ENCODE measurements around the gene PCDHAC2.

PCDHAC2 gene

GRCh38 chr5:140989254-140990020 lies 23.2 kb downstream of the PCDHAC2 start:
- no peak for DNase-seq

- no peak for DNase-seq
Measured at GRCh38 chr5:140992828-140993227, 26.6 kb downstream of the PCDHAC2 start.

- DNase-seq: no peak
Measured at GRCh38 chr5:140996060-140996459, 29.8 kb downstream of the PCDHAC2 start.

GRCh38 chr5:140998921-140999410 lies 32.7 kb downstream of the PCDHAC2 start:
- no peak for DNase-seq

DNA sequence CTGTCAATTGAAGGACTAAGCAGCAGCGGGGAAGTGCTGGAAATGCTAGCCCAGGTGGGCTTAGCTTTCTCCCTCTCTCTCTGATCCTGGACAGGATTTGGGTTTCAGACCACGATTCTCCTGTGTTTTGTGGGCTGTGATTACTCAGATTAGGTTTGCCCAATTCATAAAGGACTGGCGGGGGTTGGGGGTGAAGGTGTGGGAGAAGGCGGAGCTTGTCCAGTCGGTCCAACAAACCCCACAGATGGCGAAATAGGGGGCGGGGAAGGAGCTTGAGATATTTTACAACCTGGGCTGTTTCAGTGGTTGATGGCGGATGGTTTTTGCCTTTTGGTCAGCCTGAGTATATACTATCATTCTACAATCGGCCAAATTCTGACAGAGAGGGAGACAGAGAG lies 35.2 kb downstream of the PCDHAC2 start:
- no peak for DNase-seq

DNA sequence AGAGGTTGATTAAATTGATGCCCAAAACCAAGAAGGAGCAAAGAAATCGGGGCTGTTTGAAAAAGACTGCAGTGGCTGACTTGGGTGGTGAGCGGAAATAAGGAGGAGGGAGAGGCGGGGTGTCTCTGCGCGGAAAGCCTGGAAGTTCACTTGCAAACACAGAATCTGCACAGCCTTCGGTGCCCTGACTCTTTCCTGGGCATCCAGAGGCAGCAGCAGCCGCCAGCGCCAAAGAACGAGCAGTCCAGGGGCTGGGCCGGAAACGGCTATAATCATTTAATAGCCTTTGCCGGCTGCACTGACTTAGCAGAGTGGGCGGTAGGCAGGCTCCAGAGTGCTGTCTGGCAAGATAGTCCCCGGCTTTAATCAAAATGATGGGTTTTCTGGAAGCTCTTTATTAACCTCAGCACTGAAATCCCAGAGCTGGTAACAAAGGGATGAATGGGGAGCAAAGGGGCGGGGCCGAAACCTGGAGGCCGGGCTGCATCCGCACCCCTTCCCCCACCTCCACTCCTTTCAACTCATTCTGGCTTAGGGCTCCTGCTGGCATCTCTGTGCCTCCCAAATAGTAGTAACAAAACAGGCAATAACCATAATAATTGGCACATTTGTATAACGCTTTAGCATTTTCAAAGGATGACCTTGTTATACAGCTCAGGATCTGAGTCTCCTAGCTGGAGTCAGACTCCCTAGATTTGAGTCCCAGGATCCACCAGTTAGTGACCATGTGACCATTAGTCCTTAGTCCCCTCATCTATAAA lies 35.7 kb downstream of the PCDHAC2 start:
- DNase-seq: no peak

GRCh38 chr5:141002605-141002965 lies 36.3 kb downstream of the PCDHAC2 start:
- DNase-seq: no peak

GRCh38 chr5:141003031-141003430 lies 36.8 kb downstream of the PCDHAC2 start:
- no peak for DNase-seq

DNA sequence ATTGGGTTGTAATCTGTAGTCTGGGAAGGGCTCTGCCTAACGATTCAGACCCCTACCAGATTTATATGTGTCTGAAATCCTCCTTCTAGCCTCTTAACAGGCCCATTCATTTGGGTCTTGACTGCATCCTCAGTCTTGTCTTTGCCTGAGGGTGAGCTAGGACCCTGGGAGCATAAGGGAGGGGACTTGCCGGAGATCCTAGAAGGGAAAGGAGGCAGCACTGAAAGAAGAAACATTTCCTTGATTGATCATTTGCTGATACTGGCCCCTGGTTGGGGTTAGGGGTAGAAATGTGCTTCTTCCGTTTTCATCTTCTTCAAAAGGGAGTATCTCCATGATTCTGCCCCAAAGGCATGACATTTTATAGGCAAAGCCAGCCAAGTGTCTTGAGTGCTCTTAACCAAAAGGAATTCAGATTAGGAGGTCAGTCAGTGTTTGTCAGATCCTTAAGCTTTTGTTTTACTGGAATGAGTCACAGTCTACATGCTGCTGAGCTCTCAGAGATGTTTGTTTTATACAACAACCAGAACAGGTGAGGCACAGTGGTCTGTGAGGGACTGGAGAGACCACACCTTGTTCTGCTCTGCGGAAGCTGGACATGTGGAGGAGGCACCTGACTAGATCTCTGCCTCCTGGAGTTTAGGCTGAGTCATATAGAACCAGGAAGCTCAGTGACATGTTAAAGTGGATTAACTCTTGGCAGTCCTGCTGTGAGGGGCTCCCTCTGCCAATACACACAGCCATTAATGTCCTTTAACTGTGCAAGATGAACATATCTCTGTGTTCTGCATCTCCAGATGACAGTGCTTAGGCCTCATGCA lies 37.7 kb downstream of the PCDHAC2 start:
- DNase-seq: no peak

DNA sequence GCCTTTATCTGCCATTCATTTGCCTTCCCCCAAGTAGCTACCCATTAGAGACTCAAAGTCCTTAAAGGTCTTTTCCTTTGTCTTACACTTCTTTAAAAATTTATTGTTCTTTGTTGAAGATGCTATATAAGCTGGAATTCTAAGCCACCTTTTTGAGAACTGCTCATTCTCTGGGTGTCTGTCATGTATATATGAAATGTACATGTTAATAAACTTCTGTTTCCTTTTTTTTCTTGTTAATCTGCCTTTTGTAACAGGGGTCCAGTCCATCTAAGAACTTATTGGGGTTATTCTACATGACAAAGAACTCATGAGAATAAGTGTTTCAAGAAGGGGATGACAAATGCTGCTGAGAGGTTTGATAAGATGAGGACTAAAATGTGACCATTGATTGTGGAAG lies 41.5 kb downstream of the PCDHAC2 start:
- no peak for DNase-seq

DNA sequence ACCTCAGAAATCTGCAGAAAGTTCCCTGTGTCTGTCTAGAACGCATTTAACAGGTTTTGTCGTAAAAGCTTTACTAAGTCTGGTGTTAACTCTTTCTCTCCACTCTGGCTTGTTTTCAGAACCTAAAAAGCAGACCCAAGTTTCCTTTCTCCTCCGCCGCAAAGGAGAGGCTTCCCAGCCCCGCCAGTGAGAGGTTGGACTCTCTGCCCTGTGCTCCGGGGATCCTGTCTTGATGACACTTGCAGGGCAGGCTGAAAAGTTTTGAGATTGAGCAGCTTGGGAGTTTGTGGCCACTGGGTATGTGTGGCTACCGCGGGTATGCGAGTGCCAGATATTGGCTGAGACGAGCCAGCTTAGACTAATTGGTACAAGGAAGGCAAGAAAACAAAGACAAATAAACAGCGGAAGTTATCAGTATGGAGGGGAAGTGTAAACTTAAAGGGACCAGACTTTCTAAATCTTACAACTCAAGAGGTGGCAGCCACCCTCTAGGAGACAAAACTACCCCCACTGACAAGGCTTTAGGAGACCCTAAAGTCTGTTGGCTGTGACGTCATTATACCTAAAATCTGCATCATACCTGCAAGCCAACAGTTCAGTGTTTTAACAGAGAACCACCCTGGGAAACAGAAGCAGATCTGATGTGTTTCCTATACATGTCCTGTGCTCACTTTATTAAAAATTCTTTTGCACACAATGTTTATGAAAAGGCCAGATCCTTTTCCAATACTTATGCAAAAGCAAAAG lies 43.9 kb downstream of the PCDHAC2 start:
- DNase-seq: no peak

- no peak for DNase-seq
Measured at GRCh38 chr5:141017943-141018342, 51.7 kb downstream of the PCDHAC2 start.
